HepG2 (cell line): ENCODE data around the gene RPEL1. TPM values are rescaled to one million over a fixed set of nuclear protein-coding genes. Genes with fewer than 3 reads are reported as not detected.
A peak's percentile ranks its signal among the peaks of the same experiment; 100 is the strongest.

Experiments
- ARID2 ChIP-seq: sonication (generic); formaldehyde crosslinking; IDR thresholded peaks from 2 replicates; pipeline ENCODE4 v1.8.1; 2022; ENCODE audit warnings: mild to moderate bottlenecking, missing genetic modification reagents, borderline replicate concordance
- BCL6 ChIP-seq: IDR thresholded peaks from 2 replicates; pipeline ENCODE4 v1.6.1; 2016; ENCODE audit warnings: missing genetic modification reagents, missing compliant biosample characterization
- BRD4 ChIP-seq: sonication (generic); formaldehyde crosslinking; IDR thresholded peaks from 2 replicates; pipeline ENCODE4 v1.4.0; 2020; ENCODE audit warnings: missing genetic modification reagents
- EHMT2 ChIP-seq: fragments of 200-600 bp; sonication (generic); IDR thresholded peaks from 2 replicates; pipeline ENCODE4 v1.7.0; 2017; ENCODE audit warnings: antibody characterized with exemption, low read depth, low read length, borderline replicate concordance
- ERF ChIP-seq: IDR thresholded peaks from 2 replicates; pipeline ENCODE4 v1.6.1; 2018; ENCODE audit warnings: missing biosample characterization, missing genetic modification reagents
- ETV6 ChIP-seq: sonication (generic); formaldehyde crosslinking; conservative IDR thresholded peaks from 2 replicates; pipeline ENCODE4 v1.4.0; 2020; ENCODE audit warnings: missing genetic modification reagents
- HDAC2 ChIP-seq: sonication (generic); formaldehyde crosslinking; IDR thresholded peaks from 2 replicates; pipeline ENCODE4 v1.4.0; 2020; ENCODE audit warnings: missing genetic modification reagents
- HNF4G ChIP-seq, 2 experiments: sonication (generic) in 1 of 2; formaldehyde crosslinking in 1 of 2; IDR thresholded peaks; 2 replicates each; pipeline versions ENCODE4 v1.4.0 to v1.6.1; 2011 to 2020; ENCODE audit warnings: borderline replicate concordance in 2 of 2, low read depth in 2 of 2, mild to moderate bottlenecking in 2 of 2, low read length in 1 of 2, missing genetic modification reagents in 1 of 2, moderate library complexity in 1 of 2
- MAF1 ChIP-seq: sonication (generic); formaldehyde crosslinking; IDR thresholded peaks from 2 replicates; pipeline ENCODE4 v1.5.0; 2020; ENCODE audit warnings: missing genetic modification reagents, borderline replicate concordance
- MAFK ChIP-seq, 2 experiments: IDR thresholded peaks in 1 of 2; conservative IDR thresholded peaks in 1 of 2; 2 replicates each; pipeline ENCODE4 v1.6.1; 2011; ENCODE audit warnings: improper control_type of control experiment in 2 of 2, low read length in 2 of 2
- NFE2 ChIP-seq: sonication (generic); formaldehyde crosslinking; IDR thresholded peaks from 2 replicates; pipeline ENCODE4 v1.4.0; 2020; ENCODE audit warnings: missing genetic modification reagents
- SCMH1 ChIP-seq: sonication (generic); formaldehyde crosslinking; IDR thresholded peaks from 2 replicates; pipeline ENCODE4 v1.9.0; 2021; ENCODE audit warnings: missing genetic modification reagents, mild to moderate bottlenecking, borderline replicate concordance
- TSC22D2 ChIP-seq: sonication (generic); formaldehyde crosslinking; IDR thresholded peaks from 2 replicates; pipeline ENCODE4 v1.5.1; 2020; ENCODE audit warnings: missing genetic modification reagents, mild to moderate bottlenecking, borderline replicate concordance
- YEATS2 ChIP-seq: sonication (generic); formaldehyde crosslinking; IDR thresholded peaks from 2 replicates; pipeline ENCODE4 v1.4.0; 2020; ENCODE audit warnings: missing genetic modification reagents, borderline replicate concordance
- ZBTB1 ChIP-seq: sonication (generic); formaldehyde crosslinking; IDR thresholded peaks from 2 replicates; pipeline ENCODE4 v1.4.0; 2020; ENCODE audit warnings: missing genetic modification reagents, borderline replicate concordance
- ZNF530 ChIP-seq: sonication (generic); formaldehyde crosslinking; IDR thresholded peaks from 2 replicates; pipeline ENCODE4 v1.5.0; 2020; ENCODE audit warnings: low read depth, mild to moderate bottlenecking, missing genetic modification reagents
- ZNF737 ChIP-seq: sonication (generic); formaldehyde crosslinking; IDR thresholded peaks from 2 replicates; pipeline ENCODE4 v1.5.0; 2020; ENCODE audit warnings: missing genetic modification reagents, mild to moderate bottlenecking, borderline replicate concordance
- ZNF780A ChIP-seq: sonication (generic); formaldehyde crosslinking; IDR thresholded peaks from 2 replicates; pipeline ENCODE4 v1.8.0; 2022; ENCODE audit warnings: mild to moderate bottlenecking, missing genetic modification reagents, moderate library complexity
- ZSCAN25 ChIP-seq: sonication (generic); formaldehyde crosslinking; IDR thresholded peaks from 2 replicates; pipeline ENCODE4 v1.8.0; 2022; ENCODE audit warnings: mild to moderate bottlenecking, missing genetic modification reagents
- polyA plus RNA-seq, 8 experiments: library from polyadenylated mRNA; depleted of rRNA in 3 of 8; stranded (reverse) in 7 of 8; unstranded in 1 of 8; fragments of >200 nt; fragmentation: Illumina TruSeq in 4 of 8; extraction: Trizol in 4 of 8; gene quantifications; 2 replicates each; pipeline versions ENCODE4 v1.2.1 to v1.2.3, GENCODE V29; 2011 to 2016; ENCODE audit warnings: low read depth in 4 of 8, missing spikeins in 1 of 8, mixed read lengths in 1 of 8; ENCODE audit not compliant: insufficient read depth in 1 of 8
- total RNA-seq, 5 experiments: library from RNA; depleted of rRNA; stranded (reverse); fragments of >200 nt; fragmentation: Illumina TruSeq; extraction: Trizol; gene quantifications; 2 replicates each; pipeline ENCODE4 v1.2.3, GENCODE V29; 2016; ENCODE audit warnings: low read depth in 1 of 5
- TF ChIP-seq, protein P1 (sequence below): IDR thresholded peaks from 2 replicates; pipeline ENCODE4 v1.6.1; 2016; ENCODE audit warnings: missing compliant biosample characterization, missing genetic modification reagents, borderline replicate concordance
- TF ChIP-seq, protein P2 (sequence below): sonication (generic); formaldehyde crosslinking; IDR thresholded peaks from 2 replicates; pipeline ENCODE4 v1.4.0; 2020; ENCODE audit warnings: missing genetic modification reagents
- TF ChIP-seq, protein P3 (sequence below): IDR thresholded peaks from 2 replicates; pipeline ENCODE4 v1.6.1; 2016; ENCODE audit warnings: low read depth, borderline replicate concordance
- TF ChIP-seq, protein P4 (sequence below): sonication (generic); formaldehyde crosslinking; IDR thresholded peaks from 2 replicates; pipeline ENCODE4 v1.4.0; 2020; ENCODE audit warnings: missing genetic modification reagents

Gene RPEL1
- total and polyA plus RNA-seq, 2 of the 13 experiments (the other 11 are each of a cell fraction or from before 2014, with no cell fraction given) = 0.04 to 0.07 TPM

DNA sequence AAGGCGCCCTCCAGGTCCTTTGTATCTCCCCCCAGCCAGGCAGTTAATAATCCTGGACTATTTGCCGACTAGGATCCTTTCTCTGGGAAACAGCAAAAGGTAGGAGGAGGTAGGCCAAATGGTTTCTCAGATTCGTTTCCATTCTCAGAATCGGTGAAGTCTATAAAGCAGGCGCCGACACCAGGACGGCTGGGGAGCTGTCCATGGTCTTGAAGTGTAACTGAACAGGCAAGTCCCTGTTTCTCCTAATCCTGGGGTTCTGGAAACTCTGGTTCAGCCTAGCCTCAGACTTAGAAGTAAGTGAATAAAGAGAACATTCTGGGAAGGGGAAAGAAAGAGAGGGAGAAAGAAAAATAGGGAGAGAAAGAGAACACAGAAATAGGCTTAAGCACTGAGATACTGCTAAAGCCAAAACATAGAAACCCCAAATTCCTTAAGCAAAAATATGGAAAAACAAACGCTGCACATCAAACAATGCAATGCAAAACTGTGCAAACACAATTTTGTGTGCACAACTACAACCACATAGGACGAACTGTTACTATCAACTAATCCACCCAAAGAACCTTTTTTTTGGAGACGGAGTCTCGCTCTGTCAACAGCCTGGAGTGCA is 20.1 kb downstream of the RPEL1 start (continued):
- 0 out of 2 replicates have a peak, but pooled peaks have one; percentile 54 for TF ChIP-seq EHMT2
- peak; percentile 53; the same call in 1 of the 2 replicates for TF ChIP-seq YEATS2 (CRISPR knock-in tag)
- no peak for TF ChIP-seq ZNF780A (CRISPR knock-in tag)
- no peak for TF ChIP-seq ZNF737 (CRISPR knock-in tag)
- TF ChIP-seq SCMH1 (CRISPR knock-in tag) = no peak
- peak; percentile 71; the same call in 1 of the 2 replicates for TF ChIP-seq ARID2 (CRISPR knock-in tag)
- TF ChIP-seq, protein P1, sequence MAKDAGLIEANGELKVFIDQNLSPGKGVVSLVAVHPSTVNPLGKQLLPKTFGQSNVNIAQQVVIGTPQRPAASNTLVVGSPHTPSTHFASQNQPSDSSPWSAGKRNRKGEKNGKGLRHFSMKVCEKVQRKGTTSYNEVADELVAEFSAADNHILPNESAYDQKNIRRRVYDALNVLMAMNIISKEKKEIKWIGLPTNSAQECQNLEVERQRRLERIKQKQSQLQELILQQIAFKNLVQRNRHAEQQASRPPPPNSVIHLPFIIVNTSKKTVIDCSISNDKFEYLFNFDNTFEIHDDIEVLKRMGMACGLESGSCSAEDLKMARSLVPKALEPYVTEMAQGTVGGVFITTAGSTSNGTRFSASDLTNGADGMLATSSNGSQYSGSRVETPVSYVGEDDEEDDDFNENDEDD (CRISPR knock-in tag) = no peak
- no peak for TF ChIP-seq BRD4 (CRISPR knock-in tag)
- peak; percentile 81; the same call in 1 of the 2 replicates for TF ChIP-seq ETV6 (CRISPR knock-in tag)
- peak; percentile 63; the same call in 1 of the 2 replicates for TF ChIP-seq HDAC2
- TF ChIP-seq, protein P2, sequence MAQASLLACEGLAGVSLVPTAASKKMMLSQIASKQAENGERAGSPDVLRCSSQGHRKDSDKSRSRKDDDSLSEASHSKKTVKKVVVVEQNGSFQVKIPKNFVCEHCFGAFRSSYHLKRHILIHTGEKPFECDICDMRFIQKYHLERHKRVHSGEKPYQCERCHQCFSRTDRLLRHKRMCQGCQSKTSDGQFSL (CRISPR knock-in tag) = no peak
- TF ChIP-seq, protein P3, sequence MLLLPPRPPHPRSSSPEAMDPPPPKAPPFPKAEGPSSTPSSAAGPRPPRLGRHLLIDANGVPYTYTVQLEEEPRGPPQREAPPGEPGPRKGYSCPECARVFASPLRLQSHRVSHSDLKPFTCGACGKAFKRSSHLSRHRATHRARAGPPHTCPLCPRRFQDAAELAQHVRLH (CRISPR knock-in tag) = peak; percentile 83; the same call in 1 of the 2 replicates
- TF ChIP-seq TSC22D2 = peak; percentile 95; the same call in 1 of the 2 replicates
- TF ChIP-seq MAF1 (CRISPR knock-in tag) = peak; percentile 53; the same call in 1 of the 2 replicates
- no peak for TF ChIP-seq ZNF530 (CRISPR knock-in tag)
- peak; percentile 50 for TF ChIP-seq BCL6 (CRISPR knock-in tag)
- no peak for TF ChIP-seq MAFK (conservative IDR thresholded peaks at IDR 0.05 in 1 of 2, IDR thresholded peaks at IDR 0.05 in 1 of 2; ENCODE audit: low read length in 2 of 2)
- TF ChIP-seq ZSCAN25 (CRISPR knock-in tag) = no peak
- peak; percentile 90; the same call in 1 of the 2 replicates for TF ChIP-seq ZBTB1 (CRISPR knock-in tag)
- TF ChIP-seq NFE2 (CRISPR knock-in tag) = no peak
- no peak for TF ChIP-seq HNF4G (IDR thresholded peaks at IDR 0.05; ENCODE audit: borderline replicate concordance, low read depth, low read length)
- TF ChIP-seq HNF4G (CRISPR knock-in tag; IDR thresholded peaks at IDR 0.05; ENCODE audit: borderline replicate concordance, low read depth) = no peak
- TF ChIP-seq, protein P4, sequence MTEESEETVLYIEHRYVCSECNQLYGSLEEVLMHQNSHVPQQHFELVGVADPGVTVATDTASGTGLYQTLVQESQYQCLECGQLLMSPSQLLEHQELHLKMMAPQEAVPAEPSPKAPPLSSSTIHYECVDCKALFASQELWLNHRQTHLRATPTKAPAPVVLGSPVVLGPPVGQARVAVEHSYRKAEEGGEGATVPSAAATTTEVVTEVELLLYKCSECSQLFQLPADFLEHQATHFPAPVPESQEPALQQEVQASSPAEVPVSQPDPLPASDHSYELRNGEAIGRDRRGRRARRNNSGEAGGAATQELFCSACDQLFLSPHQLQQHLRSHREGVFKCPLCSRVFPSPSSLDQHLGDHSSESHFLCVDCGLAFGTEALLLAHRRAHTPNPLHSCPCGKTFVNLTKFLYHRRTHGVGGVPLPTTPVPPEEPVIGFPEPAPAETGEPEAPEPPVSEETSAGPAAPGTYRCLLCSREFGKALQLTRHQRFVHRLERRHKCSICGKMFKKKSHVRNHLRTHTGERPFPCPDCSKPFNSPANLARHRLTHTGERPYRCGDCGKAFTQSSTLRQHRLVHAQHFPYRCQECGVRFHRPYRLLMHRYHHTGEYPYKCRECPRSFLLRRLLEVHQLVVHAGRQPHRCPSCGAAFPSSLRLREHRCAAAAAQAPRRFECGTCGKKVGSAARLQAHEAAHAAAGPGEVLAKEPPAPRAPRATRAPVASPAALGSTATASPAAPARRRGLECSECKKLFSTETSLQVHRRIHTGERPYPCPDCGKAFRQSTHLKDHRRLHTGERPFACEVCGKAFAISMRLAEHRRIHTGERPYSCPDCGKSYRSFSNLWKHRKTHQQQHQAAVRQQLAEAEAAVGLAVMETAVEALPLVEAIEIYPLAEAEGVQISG (CRISPR knock-in tag) = peak; percentile 67
- TF ChIP-seq ERF (CRISPR knock-in tag) = peak; percentile 82
